SJSA1 (cell line): ENCODE results near the gene INPP5K. TPM values are rescaled to one million over a fixed set of nuclear protein-coding genes. Genes with fewer than 3 reads are reported as not detected.
"Not testable (repeated sequence)": the region's sequence is repeated elsewhere in the genome, so short reads cannot be mapped to it uniquely, and the experiment has no call there.

ENCODE experiments used
- DNase-seq, 2 experiments: peaks; one replicate each; pipeline ENCODE4 v3.0.0-alpha.2; 2015 to 2020; ENCODE audit warnings: low spot score in 2 of 2, low read depth in 1 of 2
- H3K27ac ChIP-seq: fragments of 250-450 bp; sonication (Bioruptor Pico); 2 replicates; pipeline ENCODE4 v1.5.1; 2020; ENCODE audit warnings: mild to moderate bottlenecking, moderate library complexity
- H3K27me3 ChIP-seq: fragments of 250-450 bp; sonication (Bioruptor Pico); replicated peaks from 2 replicates; pipeline ENCODE4 v1.5.1; 2020; ENCODE audit warnings: mild to moderate bottlenecking, moderate library complexity
- H3K36me3 ChIP-seq: fragments of 250-450 bp; sonication (Bioruptor Pico); 2 replicates; pipeline ENCODE4 v1.5.1; 2020; ENCODE audit warnings: mild to moderate bottlenecking
- H3K4me1 ChIP-seq: fragments of 250-450 bp; sonication (Bioruptor Pico); replicated peaks from 2 replicates; pipeline ENCODE4 v1.6.1; 2021; ENCODE audit warnings: mild to moderate bottlenecking
- H3K4me3 ChIP-seq: fragments of 250-450 bp; sonication (Bioruptor Pico); 2 replicates; pipeline ENCODE4 v1.5.1; 2020; ENCODE audit warnings: mild to moderate bottlenecking
- H3K9me3 ChIP-seq: fragments of 250-450 bp; sonication (Bioruptor Pico); replicated peaks from 2 replicates; pipeline ENCODE4 v1.5.1; 2020; ENCODE audit warnings: mild to moderate bottlenecking
- total RNA-seq: library from RNA; depleted of rRNA; stranded (reverse); fragments of >200 nt; shearing (Covaris generic); gene quantifications from 2 replicates; pipeline ENCODE4 v1.2.3, GENCODE V29; 2014

The INPP5K gene
- total RNA-seq, 1 experiment from 2014 or later: 18.1 TPM

DNA sequence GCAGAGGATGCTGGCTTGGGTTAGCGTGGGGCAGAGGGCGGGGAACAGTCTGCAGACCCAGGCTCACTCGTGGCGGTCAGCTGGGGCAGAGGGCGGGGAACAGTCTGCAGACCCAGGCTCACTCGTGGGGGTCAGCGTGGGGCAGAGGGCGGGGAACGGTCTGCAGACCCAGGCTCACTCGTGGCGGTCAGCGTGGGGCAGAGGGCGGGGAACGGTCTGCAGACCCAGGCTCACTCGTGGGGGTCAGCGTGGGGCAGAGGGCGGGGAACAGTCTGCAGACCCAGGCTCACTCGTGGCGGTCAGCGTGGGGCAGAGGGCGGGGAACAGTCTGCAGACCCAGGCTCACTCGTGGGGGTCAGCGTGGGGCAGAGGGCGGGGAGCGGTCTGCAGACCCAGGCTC, 7.7 kb downstream of the INPP5K start:
- H3K36me3 ChIP-seq: peaks cover 12% of the 10 kb centered on the region

DNA sequence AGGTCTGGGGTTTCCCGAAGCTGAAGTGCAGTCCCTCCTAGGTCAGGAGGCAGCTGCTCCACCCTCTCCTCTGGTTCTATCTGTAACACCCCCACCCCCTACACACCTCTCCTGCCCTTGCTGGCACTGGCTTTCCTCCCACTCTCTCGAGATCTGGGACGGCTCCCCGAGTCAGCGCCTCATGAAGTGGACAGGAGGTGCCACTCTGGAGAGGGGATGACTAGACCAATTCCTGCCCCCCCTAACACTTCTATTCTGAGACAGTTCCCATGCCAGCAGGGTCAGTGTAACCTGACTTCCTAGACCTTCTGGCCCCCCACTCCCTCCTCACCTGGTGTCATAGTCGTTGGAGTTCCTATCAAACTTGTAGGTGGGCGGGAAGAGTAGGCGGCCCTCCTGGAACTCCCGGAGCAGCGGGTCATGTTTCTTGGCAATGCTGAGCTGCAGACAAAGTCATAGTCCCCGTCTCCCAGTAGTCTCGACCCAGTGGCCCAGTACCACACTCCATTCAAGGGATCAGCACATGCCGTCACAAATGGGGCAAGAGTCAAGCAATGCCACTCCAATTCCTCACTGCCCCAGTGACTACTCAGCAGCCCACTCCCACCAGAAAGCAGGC, 9.7 kb downstream of the INPP5K start:
- H3K4me1 ChIP-seq: no peaks in the 10 kb centered on the region
- no peak for DNase-seq
- H3K27ac ChIP-seq: no peak overlapping the region
- 0 out of 2 replicates have a peak, but pooled peaks cover 6% of the 10 kb centered on the region for H3K36me3 ChIP-seq
- no peaks in the 10 kb centered on the region for H3K9me3 ChIP-seq
- H3K27me3 ChIP-seq: no peaks in the 10 kb centered on the region
- H3K4me3 ChIP-seq: no peak overlapping the region

More for the DNA sequence above, 7.7 kb downstream of the INPP5K start:
- not testable (repeated sequence) for H3K9me3 ChIP-seq, H3K4me3 ChIP-seq, H3K27me3 ChIP-seq, DNase-seq, H3K27ac ChIP-seq, H3K4me1 ChIP-seq

DNA sequence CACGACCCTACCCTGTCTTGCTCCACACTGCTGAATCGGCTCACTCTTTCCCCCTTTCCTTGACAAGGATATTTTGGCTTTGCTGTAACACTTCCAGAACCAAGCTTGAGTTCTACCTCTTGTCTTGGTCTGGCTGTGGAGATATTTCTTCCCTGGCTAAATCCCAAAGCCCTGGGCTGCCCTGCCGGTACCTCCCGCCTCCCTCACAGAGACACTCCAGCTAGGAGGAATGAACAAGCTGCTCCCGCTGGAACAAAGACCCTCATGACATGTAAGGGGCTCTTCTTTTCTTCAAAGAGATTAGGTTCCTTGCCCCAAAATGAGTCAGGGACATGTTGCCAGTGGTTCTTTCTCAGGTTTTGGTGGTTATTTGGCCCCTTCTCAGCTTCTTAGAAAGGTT, 10.8 kb downstream of the INPP5K start:
- Histone ChIP-seq H3K9me3 (no peaks in the 10 kb centered on the region), H3K4me1 (no peaks in the 10 kb centered on the region), H3K4me3 (no peak overlapping the region), H3K36me3 (0 out of 2 replicates have a peak, but pooled peaks cover 6% of the 10 kb centered on the region), H3K27ac (no peak overlapping the region), H3K27me3 (no peaks in the 10 kb centered on the region)
- DNase-seq: no peak

DNA sequence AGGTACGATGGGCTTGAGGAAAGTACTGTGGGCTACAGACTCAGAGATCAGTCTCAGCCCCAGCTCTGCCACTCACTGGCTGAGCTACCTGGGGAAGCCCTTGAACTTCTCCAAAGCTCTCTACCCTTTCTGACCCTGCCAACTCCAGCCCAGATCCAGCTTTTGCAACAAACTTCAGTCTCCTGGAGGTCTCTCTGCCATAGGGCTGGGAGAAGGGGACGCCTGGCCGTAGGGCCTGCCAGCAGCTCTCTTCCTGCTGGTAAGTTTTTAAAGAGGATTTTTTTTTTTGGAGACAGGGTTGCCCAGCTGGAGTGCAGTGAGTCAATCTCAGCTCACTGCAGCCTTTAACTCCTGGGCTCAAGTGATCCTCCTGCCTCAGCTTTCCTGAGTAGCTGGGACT, 11.5 kb downstream of the INPP5K start:
- no peaks in the 10 kb centered on the region for H3K9me3 ChIP-seq
- no peaks in the 10 kb centered on the region for H3K27me3 ChIP-seq
- H3K4me3 ChIP-seq: no peak overlapping the region
- 0 out of 2 replicates have a peak, but pooled peaks cover 6% of the 10 kb centered on the region for H3K36me3 ChIP-seq
- no peaks in the 10 kb centered on the region for H3K4me1 ChIP-seq
- no peak for DNase-seq
- H3K27ac ChIP-seq: no peak overlapping the region

DNA sequence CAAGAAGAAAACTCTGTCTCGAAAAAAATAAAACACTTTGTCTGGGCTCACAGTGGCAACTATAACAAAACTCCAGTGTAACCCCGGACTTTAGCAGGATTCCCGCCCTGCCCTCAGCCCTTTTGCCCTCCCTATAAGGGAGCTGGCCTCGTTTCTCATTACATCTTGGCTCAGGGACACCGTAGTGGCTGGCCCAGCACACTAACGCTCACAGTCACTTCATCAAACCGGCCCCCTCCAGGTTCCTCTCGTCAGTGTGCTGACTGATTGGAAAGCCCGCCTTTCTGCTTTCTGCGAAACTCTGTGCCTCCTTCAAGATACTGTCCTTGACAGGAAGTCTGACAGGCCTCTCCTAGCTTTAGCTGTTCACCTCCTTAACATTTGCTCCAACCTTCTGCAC, 12.7 kb downstream of the INPP5K start:
- Histone ChIP-seq H3K36me3 (0 out of 2 replicates have a peak, but pooled peaks cover 6% of the 10 kb centered on the region), H3K4me3 (no peak overlapping the region), H3K4me1 (no peaks in the 10 kb centered on the region), H3K27ac (no peak overlapping the region), H3K27me3 (no peaks in the 10 kb centered on the region), H3K9me3 (no peaks in the 10 kb centered on the region)
- no peak for DNase-seq

DNA sequence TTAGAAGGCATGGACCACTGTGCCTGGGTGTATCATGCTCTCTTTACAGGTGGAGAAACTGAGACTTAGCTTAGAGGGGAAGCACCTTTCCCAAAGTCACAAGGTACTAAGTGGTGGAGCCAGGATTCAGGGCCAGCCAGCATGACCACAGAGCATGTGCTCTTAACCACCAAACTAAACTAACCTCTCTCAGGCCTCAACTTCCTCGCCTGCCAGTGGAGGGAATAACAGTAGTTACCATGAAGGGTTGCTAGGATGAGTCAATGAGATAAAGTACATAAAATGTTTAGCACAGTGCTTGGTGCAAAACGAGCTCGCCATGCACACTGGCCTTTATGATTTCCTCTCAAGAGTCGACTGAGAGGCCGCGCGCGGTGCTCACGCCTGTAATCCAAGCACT, 17.5 kb downstream of the INPP5K start:
- H3K4me1 ChIP-seq: no peaks in the 10 kb centered on the region
- DNase-seq: no peak
- no peak overlapping the region for H3K4me3 ChIP-seq
- H3K27ac ChIP-seq: no peak overlapping the region
- no peaks in the 10 kb centered on the region for H3K27me3 ChIP-seq
- no peaks in the 10 kb centered on the region for H3K9me3 ChIP-seq
- peaks cover 8% of the 10 kb centered on the region for H3K36me3 ChIP-seq

DNA sequence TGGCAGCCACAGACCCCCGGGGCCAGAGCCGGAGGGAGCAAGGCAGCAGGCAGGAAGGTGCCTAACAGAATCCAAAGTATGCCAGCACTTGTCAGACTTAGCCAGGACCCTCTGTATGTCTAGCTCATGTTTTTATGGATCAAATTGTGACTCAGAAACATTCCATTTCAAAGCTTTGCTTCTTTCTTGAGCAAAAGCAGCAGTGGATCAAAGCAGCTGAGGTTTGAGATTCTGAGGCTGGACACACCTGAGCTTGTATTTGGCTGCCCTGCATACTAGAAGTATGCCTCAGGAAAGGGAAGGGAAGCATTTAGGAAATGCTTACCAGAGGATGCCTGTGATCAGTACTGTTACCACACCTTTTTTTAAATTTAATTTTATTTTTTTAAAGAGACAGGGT, 18.2 kb downstream of the INPP5K start:
- Histone ChIP-seq H3K4me3 (no peak overlapping the region), H3K27ac (no peak overlapping the region), H3K9me3 (no peaks in the 10 kb centered on the region), H3K36me3 (peaks cover 8% of the 10 kb centered on the region), H3K27me3 (no peaks in the 10 kb centered on the region), H3K4me1 (no peaks in the 10 kb centered on the region)
- no peak for DNase-seq

DNA sequence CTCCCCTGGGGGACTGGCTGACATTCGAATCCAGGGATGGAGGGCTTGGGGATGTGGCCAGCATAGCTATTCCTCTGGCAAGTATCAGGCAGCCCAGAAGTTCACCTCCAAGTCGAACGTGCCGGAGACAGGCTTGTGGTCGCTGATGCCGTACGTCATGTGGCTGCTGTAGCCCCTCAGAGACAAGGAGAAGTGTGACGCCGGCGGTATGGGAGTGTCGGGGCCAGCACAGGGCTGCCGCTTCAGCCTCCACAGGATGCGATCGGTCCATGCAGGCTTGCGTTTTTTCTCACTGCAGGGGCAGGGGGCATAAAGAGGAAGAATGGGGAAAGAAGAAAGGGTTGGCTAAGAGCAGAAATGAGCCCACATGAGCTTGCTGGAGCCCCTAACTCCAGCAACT, 18.6 kb downstream of the INPP5K start:
- Histone ChIP-seq H3K27ac (no peak overlapping the region), H3K4me3 (no peak overlapping the region), H3K9me3 (no peaks in the 10 kb centered on the region), H3K27me3 (no peaks in the 10 kb centered on the region), H3K36me3 (peaks cover 8% of the 10 kb centered on the region), H3K4me1 (no peaks in the 10 kb centered on the region)
- no peak for DNase-seq

DNA sequence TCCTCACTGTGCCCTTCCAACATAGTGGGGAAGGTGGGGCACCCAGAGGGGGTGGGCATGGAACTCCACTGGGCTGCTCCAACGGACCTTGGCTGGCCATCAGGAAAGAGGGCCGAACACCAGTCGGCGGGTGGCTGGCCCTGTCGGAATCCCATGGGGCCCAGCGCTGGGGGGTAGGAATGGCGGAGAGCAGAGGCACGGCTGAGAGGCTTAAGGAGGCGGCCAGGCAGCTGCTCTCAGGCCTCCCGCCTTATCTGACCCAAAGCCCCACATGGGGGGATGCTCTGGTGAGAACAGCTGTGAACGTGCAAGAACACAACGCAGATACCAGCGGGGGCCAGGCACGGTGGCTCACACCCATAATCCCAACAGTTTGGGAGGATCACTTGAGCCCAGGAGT, 19.5 kb downstream of the INPP5K start:
- Histone ChIP-seq H3K4me1 (peaks cover 7% of the 10 kb centered on the region), H3K27ac (no peak overlapping the region), H3K9me3 (no peaks in the 10 kb centered on the region), H3K4me3 (no peak overlapping the region), H3K27me3 (no peaks in the 10 kb centered on the region), H3K36me3 (peaks cover 8% of the 10 kb centered on the region)
- DNase-seq: no peak

DNA sequence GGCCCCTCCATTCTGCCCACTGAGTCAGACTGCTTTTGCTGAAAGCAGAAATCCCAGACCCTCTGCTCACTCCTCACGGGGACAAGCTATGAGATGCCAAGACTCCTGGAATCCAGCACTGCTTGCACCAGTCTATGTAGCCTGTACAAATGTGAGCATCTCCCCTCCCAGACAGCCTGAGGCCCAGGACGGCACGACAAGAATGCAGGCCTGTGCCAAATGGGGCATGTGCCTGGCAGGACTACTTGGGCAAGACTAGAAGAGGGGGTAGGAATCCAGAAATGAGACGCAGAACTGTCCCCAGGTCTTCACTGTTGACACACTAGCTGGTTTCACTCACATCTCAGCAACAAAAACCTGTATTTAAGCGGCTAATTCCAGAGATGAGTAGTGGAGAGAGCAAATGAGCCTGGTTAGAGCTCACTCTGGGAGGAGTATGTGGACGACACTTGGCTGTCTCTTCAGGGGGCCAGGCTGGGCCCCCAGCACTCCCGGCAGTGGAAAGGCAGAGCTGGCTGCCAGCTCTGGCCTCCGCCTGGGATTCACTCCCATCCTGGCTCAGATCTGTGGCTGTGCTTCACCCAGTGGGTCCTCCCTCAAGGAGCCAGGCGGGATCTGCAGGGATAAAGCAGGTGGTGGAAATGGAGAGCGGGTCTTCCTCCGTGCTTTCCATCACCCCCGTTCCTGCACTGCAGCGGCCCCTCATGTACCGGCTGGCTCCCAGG, 21.0 kb downstream of the INPP5K start:
- Histone ChIP-seq H3K27ac (no peak overlapping the region), H3K36me3 (peaks cover 14% of the 10 kb centered on the region), H3K27me3 (no peaks in the 10 kb centered on the region), H3K4me1 (peaks cover 16% of the 10 kb centered on the region), H3K9me3 (no peaks in the 10 kb centered on the region), H3K4me3 (no peak overlapping the region)
- DNase-seq: no peak

DNA sequence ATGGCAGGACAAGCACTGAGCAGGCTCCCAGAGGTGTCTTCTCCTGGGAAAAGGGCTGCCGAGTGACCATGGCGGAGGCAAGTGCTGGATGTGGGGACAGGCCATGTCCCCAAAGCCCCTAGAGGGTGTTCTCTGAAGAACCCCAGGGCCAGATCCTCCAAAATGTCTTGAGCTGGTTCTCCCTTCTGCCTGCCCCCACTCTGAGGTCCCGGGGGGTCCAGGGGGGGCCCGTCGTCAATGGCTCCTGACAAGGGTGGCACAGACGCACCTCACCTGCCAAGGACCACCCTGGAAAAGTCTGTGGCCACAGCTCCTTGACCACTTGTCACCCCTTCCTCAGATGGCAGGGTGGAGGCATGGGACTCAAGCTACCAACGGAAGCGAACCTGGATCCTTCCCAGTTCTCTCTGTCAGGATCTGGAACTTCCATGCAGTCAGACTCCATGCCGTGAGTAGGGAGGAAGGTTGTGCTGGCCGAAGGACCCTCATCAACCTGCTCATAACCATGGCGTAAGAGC, 21.6 kb downstream of the INPP5K start:
- Histone ChIP-seq H3K27me3 (no peaks in the 10 kb centered on the region), H3K36me3 (peaks cover 14% of the 10 kb centered on the region), H3K27ac (no peak overlapping the region), H3K4me1 (peaks cover 22% of the 10 kb centered on the region), H3K4me3 (no peak overlapping the region), H3K9me3 (no peaks in the 10 kb centered on the region)
- DNase-seq: no peak

DNA sequence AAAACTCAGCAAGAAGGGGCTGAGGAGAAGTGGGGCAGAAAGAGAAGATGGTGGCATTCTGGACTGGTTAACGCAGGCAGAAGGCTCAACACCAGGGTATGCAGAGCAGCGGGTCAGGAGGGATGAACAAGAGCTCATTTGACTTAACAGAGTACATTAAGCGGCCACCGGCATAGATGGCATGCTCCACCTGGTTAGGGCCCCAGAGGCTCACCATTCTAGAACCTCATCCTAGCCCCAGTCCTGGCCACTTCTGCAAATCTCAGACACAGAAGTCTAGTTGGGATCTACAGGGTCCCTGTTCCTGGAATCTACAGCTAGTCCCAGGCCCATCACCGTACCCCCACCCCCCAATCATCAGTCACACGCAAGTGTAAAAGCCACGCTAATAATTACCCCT, 22.2 kb downstream of the INPP5K start:
- DNase-seq: no peak
- Histone ChIP-seq H3K4me3 (no peak overlapping the region), H3K27me3 (no peaks in the 10 kb centered on the region), H3K9me3 (no peaks in the 10 kb centered on the region), H3K27ac (no peak overlapping the region), H3K36me3 (peaks cover 14% of the 10 kb centered on the region), H3K4me1 (peaks cover 28% of the 10 kb centered on the region)

DNA sequence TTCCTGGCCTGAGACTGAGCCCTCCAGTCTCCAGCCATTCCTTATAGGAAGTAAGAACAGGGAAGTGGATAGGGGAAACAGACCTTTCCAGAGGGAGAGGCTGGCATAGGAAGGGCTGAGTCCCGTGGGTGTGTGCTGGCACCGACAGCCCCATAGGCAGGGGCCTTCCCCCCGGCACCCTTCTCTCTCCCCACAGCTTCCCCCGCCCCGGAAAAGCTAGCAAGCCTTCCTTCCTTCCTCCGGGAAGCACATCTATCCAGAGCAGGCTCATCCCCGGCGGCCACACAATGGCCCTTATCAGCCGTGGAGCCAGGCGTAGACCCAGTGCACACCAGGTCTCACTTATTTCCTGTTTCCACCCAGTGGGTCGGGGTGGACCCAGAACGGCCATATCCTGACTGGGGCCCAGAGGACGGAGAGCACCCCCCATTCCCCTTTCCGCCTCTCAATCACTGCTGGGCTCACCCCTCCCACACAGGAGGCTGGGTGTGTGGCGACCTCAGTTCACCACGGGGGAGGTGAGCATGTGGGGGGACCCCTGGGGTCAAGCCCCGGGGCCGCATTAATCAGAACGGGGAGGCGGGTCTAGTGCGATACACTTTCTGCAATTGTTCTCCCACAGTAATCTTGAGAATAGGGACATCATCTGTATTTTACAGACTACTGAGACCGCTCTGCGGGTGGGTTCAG, 23.0 kb downstream of the INPP5K start:
- no peak overlapping the region for H3K4me3 ChIP-seq
- no peak for DNase-seq
- peaks cover 14% of the 10 kb centered on the region for H3K36me3 ChIP-seq
- H3K9me3 ChIP-seq: no peaks in the 10 kb centered on the region
- peaks cover 35% of the 10 kb centered on the region for H3K4me1 ChIP-seq
- H3K27ac ChIP-seq: no peak overlapping the region
- no peaks in the 10 kb centered on the region for H3K27me3 ChIP-seq
